HG02852 (cell line): Measurements from ENCODE around the gene KLHL10.

Experiments
- ATAC-seq: cut with Tn5 transposase; IDR thresholded peaks from one replicate; pipeline ENCODE4 v1.9.1; 2021; ENCODE audit warnings: mild to moderate bottlenecking, moderate library complexity; ENCODE audit not compliant: unreplicated experiment

The KLHL10 gene

DNA sequence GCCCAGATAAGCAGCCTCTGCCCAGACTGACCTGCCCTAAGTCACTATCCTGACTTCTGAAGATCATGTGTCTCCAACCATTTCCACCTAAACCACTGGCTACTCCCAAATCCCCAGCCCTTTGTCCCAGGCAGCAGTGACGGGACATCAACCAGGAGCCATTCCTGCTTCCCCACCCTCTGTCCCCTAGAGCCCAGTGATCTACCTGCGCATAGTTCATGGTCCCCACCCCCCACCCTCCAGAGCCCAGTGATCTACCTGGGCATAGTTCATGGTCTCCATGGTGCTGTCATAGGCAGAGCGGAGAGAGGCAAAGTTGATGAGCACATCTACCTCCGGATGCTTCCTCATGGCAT lies 54.4 kb downstream of the KLHL10 start:
- no peak for ATAC-seq

DNA sequence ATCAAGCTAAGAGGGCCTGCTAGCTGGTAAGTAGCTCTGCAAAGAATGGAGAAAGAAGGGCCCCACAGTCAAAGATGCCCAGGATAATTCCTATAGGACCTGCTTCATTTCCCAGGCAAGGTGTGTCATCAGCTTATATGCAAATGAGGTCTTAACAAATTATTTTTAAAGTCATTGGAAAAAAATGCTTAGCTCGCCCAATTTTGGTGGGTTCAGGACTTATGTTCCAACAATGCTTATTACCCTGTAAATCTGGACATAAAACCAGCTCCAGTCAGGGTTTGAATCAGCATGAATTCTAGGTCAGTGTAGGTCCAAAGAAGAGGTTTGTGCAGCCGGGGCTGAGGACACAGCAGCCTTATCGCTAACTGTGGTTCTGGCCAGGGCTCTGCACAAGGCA lies 55.8 kb downstream of the KLHL10 start:
- ATAC-seq = no peak

DNA sequence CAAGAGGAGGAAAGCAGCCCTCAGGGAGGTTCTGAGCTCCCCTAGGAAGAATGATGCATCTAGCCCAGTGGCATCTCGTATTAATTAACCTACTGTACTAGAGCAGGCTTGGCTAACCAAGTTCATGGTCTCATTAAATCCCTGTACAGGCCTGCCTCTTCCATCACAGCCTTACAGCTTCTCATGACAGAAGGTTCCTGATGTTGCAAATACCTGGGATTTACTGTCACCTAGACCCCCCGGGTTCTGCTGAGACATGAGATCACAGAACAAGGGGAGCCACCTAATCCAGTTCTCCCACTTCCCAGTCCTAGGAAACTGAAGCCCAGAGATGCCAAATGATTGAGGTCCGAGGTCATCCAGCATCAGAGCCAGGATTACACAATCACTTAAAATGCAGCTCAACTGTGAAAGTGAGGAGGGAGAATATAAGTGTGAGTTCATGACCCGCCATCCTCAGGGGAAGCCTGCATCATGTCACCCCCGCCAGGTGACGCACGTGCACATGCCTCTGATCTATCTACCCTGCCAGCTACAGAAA lies 57.2 kb downstream of the KLHL10 start:
- ATAC-seq = no peak

DNA sequence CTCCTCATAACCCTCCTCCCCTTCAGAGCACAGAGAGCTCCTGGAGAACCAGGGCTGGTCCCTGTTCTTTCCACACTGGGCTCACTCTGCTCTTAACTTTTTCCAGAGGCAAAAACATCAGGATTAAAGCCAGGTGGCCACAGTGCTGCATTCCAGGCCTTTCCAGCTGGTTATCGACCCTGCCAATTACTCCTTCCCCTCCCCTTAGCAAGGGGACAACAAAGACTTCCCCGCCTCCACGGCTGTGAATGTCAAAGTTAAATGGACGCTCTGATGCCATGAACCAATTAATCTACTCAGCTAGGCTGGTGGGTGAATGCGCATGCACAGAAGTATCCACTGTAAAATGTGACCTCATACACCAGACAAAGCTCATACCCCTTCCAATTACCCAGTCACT lies 58.0 kb downstream of the KLHL10 start:
- ATAC-seq = no peak

DNA sequence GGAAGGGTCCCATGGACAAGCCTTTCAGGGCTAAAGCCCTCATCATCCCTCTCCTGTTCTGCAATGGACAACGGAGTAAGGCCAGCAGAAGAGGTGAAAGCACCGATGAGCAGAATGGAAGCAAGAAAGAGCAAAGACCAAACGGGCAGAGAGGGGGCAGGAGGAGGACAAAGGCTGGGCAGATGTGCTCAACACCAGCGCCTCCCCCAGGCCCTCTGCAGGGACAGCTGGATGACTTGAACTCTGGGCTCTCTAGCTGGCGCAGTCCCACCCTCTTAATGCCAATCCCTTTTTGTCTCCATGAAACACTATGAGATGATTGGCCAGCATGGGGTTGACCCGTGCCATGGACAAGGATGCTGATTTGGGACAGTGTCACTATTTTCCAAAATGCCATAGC lies 59.1 kb downstream of the KLHL10 start:
- no peak for ATAC-seq
